SU-DHL-6 (cell line): Measurements from ENCODE around the gene ETFA.

Experiments used
- CTCF ChIP-seq: fragments of 200-600 bp; sonication (generic); IDR thresholded peaks from one replicate; pipeline ENCODE4 v1.5.1; 2017; ENCODE audit warnings: antibody characterized with exemption, mild to moderate bottlenecking, low read length, moderate library complexity; ENCODE audit not compliant: insufficient read depth, poor library complexity, severe bottlenecking
- EZH2phosphoT487 ChIP-seq: fragments of 200-600 bp; sonication (generic), shearing (Covaris generic); conservative IDR thresholded peaks from 2 replicates; pipeline ENCODE4 v1.6.1; 2018; ENCODE audit warnings: mild to moderate bottlenecking, antibody characterized with exemption, low read length, moderate library complexity, mixed read lengths

GRCh38 chr15:76209523-76209922, 101.7 kb downstream of the ETFA start:
- TF ChIP-seq CTCF (no peak), EZH2phosphoT487 (no peak)
